A549 (cell line): Measurements from ENCODE around the gene HACD1. TPM values are rescaled to one million over a fixed set of nuclear protein-coding genes. Genes with fewer than 3 reads are reported as not detected.
"Not testable (repeated sequence)": the region's sequence is repeated elsewhere in the genome, so short reads cannot be mapped to it uniquely, and the experiment has no call there.

Experiments used
- ATAC-seq, 2 experiments: fragments of 200-7000 bp in 1 of 2; fragments of >200 bp in 1 of 2; cut with Nextera tagmentation in 1 of 2; cut with Tn5 transposase in 1 of 2; 3 replicates each; pipeline versions ENCODE4 v1.8.0 to v1.9.1; 2018 to 2020; ENCODE audit warnings: mild to moderate bottlenecking in 1 of 2, moderate library complexity in 1 of 2
- CTCF ChIA-PET: fragments of 300-600 bp; sonication (Branson Sonifier 250); formaldehyde crosslinking; extraction: SDS; loops from one replicate; lab custom pipeline; 2021; ENCODE audit warnings: antibody characterized with exemption, inconsistent platforms; lab: Yijun Ruan, JAX
- POLR2A ChIA-PET: fragments of 350-600 bp; formaldehyde crosslinking; extraction: SDS; loops from one replicate; lab custom pipeline; 2021; ENCODE audit warnings: antibody characterized with exemption, inconsistent platforms; lab: Yijun Ruan, JAX
- DNase-seq, 2 experiments: peaks; one replicate each; pipeline versions ENCODE4 v3.0.0 to v3.0.0-alpha.2; 2011 to 2016; ENCODE audit warnings: low read depth in 1 of 2, low spot score in 1 of 2
- FAIRE-seq: peaks from 2 replicates; lab custom pipeline; 2011; peaks lifted over from hg19 to GRCh38; lab: Jason Lieb, UNC
- H3K27ac ChIP-seq, 2 experiments: fragments of >200 bp; sonication (Bioruptor Twin); formaldehyde crosslinking; 3 replicates each; pipeline ENCODE4 v1.5.1; 2016 to 2017
- H3K4me1 ChIP-seq: fragments of >200 bp; sonication (Bioruptor Twin); formaldehyde crosslinking; 3 replicates; pipeline ENCODE4 v1.6.1; 2016
- H3K4me2 ChIP-seq: fragments of >200 bp; sonication (Bioruptor Twin); formaldehyde crosslinking; 3 replicates; pipeline ENCODE4 v1.6.1; 2016
- H3K4me3 ChIP-seq: fragments of >200 bp; sonication (Bioruptor Twin); formaldehyde crosslinking; 3 replicates; pipeline ENCODE4 v1.5.1; 2016
- H3K9me3 ChIP-seq: fragments of >200 bp; sonication (Bioruptor Twin); formaldehyde crosslinking; 3 replicates; pipeline ENCODE4 v1.6.1; 2016
- BHLHE40 ChIP-seq: IDR thresholded peaks from 2 replicates; pipeline ENCODE4 v1.6.1; 2012; ENCODE audit warnings: low read depth, low read length, inconsistent platforms
- CHD4 ChIP-seq: fragments of 200-600 bp; sonication (generic); IDR thresholded peaks from 2 replicates; pipeline ENCODE4 v1.6.1; 2016; ENCODE audit warnings: antibody characterized with exemption, mild to moderate bottlenecking, borderline replicate concordance
- EHF ChIP-seq: fragments of 250-450 bp; sonication (Bioruptor Pico); IDR thresholded peaks from 2 replicates; pipeline ENCODE4 v1.5.0; 2020; ENCODE audit warnings: mild to moderate bottlenecking
- ESRRA ChIP-seq: fragments of 150-350 bp; IDR thresholded peaks from 2 replicates; pipeline ENCODE4 v1.6.1; 2014; ENCODE audit warnings: mild to moderate bottlenecking, low read length, borderline replicate concordance
- FOXS1 ChIP-seq: fragments of 250-450 bp; sonication (Bioruptor Pico); IDR thresholded peaks from 2 replicates; pipeline ENCODE4 v1.5.0; 2020; ENCODE audit warnings: mild to moderate bottlenecking, moderate library complexity
- GATA3 ChIP-seq: IDR thresholded peaks from 2 replicates; pipeline ENCODE4 v1.6.1; 2012; ENCODE audit warnings: borderline replicate concordance
- HEYL ChIP-seq: fragments of 250-450 bp; sonication (Bioruptor Pico); IDR thresholded peaks from 2 replicates; pipeline ENCODE4 v1.8.0; 2021; ENCODE audit warnings: mild to moderate bottlenecking, moderate library complexity
- KDM1A ChIP-seq: fragments of 200-600 bp; sonication (generic); IDR thresholded peaks from 2 replicates; pipeline ENCODE4 v1.6.1; 2016; ENCODE audit warnings: low read depth, mild to moderate bottlenecking
- KDM5A ChIP-seq: fragments of 200-600 bp; sonication (generic); IDR thresholded peaks from 2 replicates; pipeline ENCODE4 v1.6.1; 2016; ENCODE audit warnings: antibody characterized with exemption, mild to moderate bottlenecking
- NFE2L2 ChIP-seq: fragments of 150-350 bp; conservative IDR thresholded peaks from 2 replicates; pipeline ENCODE4 v1.6.1; 2014; ENCODE audit warnings: low read length
- NPAS2 ChIP-seq: fragments of 250-450 bp; sonication (Bioruptor Pico); IDR thresholded peaks from 2 replicates; pipeline ENCODE4 v1.8.0; 2022; ENCODE audit warnings: mild to moderate bottlenecking, moderate library complexity, borderline replicate concordance
- POLR2A ChIP-seq: IDR thresholded peaks from 2 replicates; pipeline ENCODE4 v1.6.1; 2012; ENCODE audit warnings: mild to moderate bottlenecking, low read length
- POLR2AphosphoS2 ChIP-seq: conservative IDR thresholded peaks from 2 replicates; pipeline ENCODE4 v1.6.1; 2012; ENCODE audit warnings: low read length, improper control_type of control experiment, inconsistent platforms
- RARB ChIP-seq: fragments of 250-450 bp; sonication (Bioruptor Pico); IDR thresholded peaks from 2 replicates; pipeline ENCODE4 v1.8.0; 2021; ENCODE audit warnings: mild to moderate bottlenecking, moderate library complexity
- SMC3 ChIP-seq: fragments of >200 bp; sonication (Bioruptor Twin); formaldehyde crosslinking; IDR thresholded peaks from 3 replicates; pipeline ENCODE4 v1.6.1; 2018; ENCODE audit warnings: inconsistent platforms
- SREBF2 ChIP-seq: fragments of 450-650 bp; IDR thresholded peaks from 2 replicates; pipeline ENCODE4 v1.6.1; 2014; ENCODE audit warnings: mild to moderate bottlenecking, moderate library complexity
- TFCP2L1 ChIP-seq: fragments of 250-450 bp; sonication (Bioruptor Pico); IDR thresholded peaks from 2 replicates; pipeline ENCODE4 v1.5.0; 2021; ENCODE audit warnings: mild to moderate bottlenecking
- TP53 ChIP-seq: fragments of 250-450 bp; sonication (Bioruptor Pico); IDR thresholded peaks from 2 replicates; pipeline ENCODE4 v1.5.0; 2021; ENCODE audit warnings: mild to moderate bottlenecking, moderate library complexity
- ZC3H11A ChIP-seq: fragments of 450-650 bp; IDR thresholded peaks from 2 replicates; pipeline ENCODE4 v1.6.1; 2014; ENCODE audit warnings: antibody characterized with exemption, mild to moderate bottlenecking
- ZFP36 ChIP-seq: fragments of 450-650 bp; IDR thresholded peaks from 2 replicates; pipeline ENCODE4 v1.6.1; 2014; ENCODE audit warnings: borderline replicate concordance; ENCODE audit not compliant: partially characterized antibody
- ZNF302 ChIP-seq: fragments of 250-450 bp; sonication (Bioruptor Pico); IDR thresholded peaks from 2 replicates; pipeline ENCODE4 v1.9.0; 2021; ENCODE audit warnings: inconsistent platforms, mild to moderate bottlenecking, moderate library complexity
- ZSCAN20 ChIP-seq: fragments of 250-450 bp; sonication (Bioruptor Pico); IDR thresholded peaks from 2 replicates; pipeline ENCODE4 v1.8.0; 2022; ENCODE audit warnings: mild to moderate bottlenecking, moderate library complexity
- WGBS: methylation state at CpG from one replicate; pipeline ENCODE4 v1.1.6; 2017; ENCODE audit errors: missing lambda C conversion rate; 5-methylcytosine and 5-hydroxymethylcytosine counted together
- polyA plus RNA-seq, 4 experiments: library from polyadenylated mRNA; depleted of rRNA in 3 of 4; stranded (reverse); fragments of >200 nt; fragmentation: RNase III in 1 of 4; extraction: RNeasy Plus Mini Kit Qiagen cat#74134 plus additional on column Dnase treatment in 1 of 4; gene quantifications; 2 replicates in 3 of 4; 3 replicates in 1 of 4; pipeline ENCODE4 v1.2.3, GENCODE V29; 2011 to 2017
- TF ChIP-seq, protein P1 (sequence below): IDR thresholded peaks from 2 replicates; pipeline ENCODE4 v1.6.1; 2012; ENCODE audit warnings: low read depth, borderline replicate concordance
- TF ChIP-seq, protein P2 (sequence below): fragments of >200 bp; sonication (Bioruptor Twin); formaldehyde crosslinking; IDR thresholded peaks from 3 replicates; pipeline ENCODE4 v1.5.1; 2016
- TF ChIP-seq, protein P3 (sequence below): fragments of >200 bp; sonication (Bioruptor Twin); formaldehyde crosslinking; IDR thresholded peaks from 2 replicates; pipeline ENCODE4 v1.6.1; 2016
- TF ChIP-seq, protein P4 (sequence below): fragments of 250-450 bp; sonication (Bioruptor Pico); IDR thresholded peaks from 2 replicates; pipeline ENCODE4 v1.5.0; 2021; ENCODE audit warnings: mild to moderate bottlenecking, moderate library complexity, borderline replicate concordance
- TF ChIP-seq, protein P5 (sequence below): fragments of 150-350 bp; IDR thresholded peaks from 2 replicates; pipeline ENCODE4 v1.6.1; 2014; ENCODE audit warnings: low read depth, mild to moderate bottlenecking, low read length

The HACD1 gene
- polyA plus RNA-seq, 2 of the 4 experiments (the other 2 are of a cell fraction), result 44.9 to 92.1 TPM

DNA sequence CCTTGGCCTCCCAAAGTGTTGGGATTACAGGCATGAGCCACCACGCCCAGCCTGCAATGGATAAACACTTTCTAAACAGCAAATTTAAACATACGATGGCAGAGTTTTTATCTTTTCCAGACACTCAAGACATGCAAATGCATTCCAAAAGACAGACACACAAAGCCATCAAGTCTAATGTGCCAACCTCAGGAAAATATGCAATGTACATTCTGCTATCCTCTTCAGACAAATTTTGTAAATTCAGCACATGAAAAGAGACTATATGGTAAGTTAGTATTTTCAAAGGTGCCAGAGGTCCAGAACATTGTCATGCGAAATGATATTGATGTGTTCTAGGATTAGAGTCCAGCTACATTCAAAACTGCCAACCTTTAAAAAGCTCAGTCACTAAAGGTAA is 19.8 kb downstream of the HACD1 start (continued):
- no peak for TF ChIP-seq TFCP2L1 (CRISPR knock-in tag)

DNA sequence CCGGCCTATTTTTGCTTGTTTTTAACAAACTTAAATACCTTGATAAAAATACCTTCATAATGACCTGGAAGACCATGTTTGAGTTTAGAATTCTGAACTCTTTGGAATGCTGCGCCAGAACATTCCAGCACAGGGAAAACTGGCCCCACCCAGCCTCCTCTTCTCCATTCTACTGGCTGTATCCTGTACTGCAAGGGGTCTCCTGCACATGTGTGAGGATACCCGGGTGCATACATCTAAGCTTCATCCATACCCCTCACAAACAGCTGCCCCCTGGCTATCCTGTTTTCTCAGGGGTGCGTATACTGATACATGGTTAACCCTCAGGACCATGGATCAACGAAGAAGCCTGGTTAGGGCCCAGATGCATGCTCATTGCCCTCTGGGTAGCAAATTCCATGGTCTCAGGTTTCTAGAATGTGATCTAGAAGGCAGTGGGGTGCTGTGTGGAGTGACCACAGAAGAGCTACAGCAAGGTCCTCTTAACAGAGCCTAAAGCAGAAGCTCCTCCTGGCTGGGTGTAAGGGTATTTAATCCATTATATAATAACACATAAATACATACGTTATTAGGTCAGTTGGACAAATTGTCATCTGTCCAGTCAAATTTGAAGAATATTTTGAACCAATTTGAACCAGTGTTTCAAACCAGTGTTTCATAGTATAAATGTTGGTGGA is 26.1 kb downstream of the HACD1 start:
- H3K4me3 ChIP-seq, result no peak overlapping the region
- WGBS, result 93% methylated on average over 6 of the region's 6 CpGs
- H3K9me3 ChIP-seq, result no peaks in the 10 kb centered on the region
- POLR2A ChIA-PET, result interaction anchor here (0.5 kb wide), 1 partner anchor 13 kb away, joined by 3 read pairs; no protein-coding TSS in a partner anchor
- no peak for DNase-seq
- CTCF ChIA-PET, result interaction anchor here (1.2 kb wide), 1 partner anchor 151 kb away, joined by 4 read pairs; no protein-coding TSS in a partner anchor
- no peak overlapping the region for H3K27ac ChIP-seq
- TF ChIP-seq ESRRA (no peak), POLR2AphosphoS2 (no peak), BHLHE40 (no peak), CHD4 (no peak), KDM1A (no peak), FOXS1 (CRISPR knock-in tag) (no peak), TP53 (CRISPR knock-in tag) (no peak), NFE2L2 (no peak), SREBF2 (no peak), EHF (CRISPR knock-in tag) (no peak), RARB (no peak), KDM5A (no peak), HEYL (CRISPR knock-in tag) (no peak)
- TF ChIP-seq, protein P1, sequence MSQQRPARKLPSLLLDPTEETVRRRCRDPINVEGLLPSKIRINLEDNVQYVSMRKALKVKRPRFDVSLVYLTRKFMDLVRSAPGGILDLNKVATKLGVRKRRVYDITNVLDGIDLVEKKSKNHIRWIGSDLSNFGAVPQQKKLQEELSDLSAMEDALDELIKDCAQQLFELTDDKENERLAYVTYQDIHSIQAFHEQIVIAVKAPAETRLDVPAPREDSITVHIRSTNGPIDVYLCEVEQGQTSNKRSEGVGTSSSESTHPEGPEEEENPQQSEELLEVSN, result no peak
- TF ChIP-seq, protein P2, sequence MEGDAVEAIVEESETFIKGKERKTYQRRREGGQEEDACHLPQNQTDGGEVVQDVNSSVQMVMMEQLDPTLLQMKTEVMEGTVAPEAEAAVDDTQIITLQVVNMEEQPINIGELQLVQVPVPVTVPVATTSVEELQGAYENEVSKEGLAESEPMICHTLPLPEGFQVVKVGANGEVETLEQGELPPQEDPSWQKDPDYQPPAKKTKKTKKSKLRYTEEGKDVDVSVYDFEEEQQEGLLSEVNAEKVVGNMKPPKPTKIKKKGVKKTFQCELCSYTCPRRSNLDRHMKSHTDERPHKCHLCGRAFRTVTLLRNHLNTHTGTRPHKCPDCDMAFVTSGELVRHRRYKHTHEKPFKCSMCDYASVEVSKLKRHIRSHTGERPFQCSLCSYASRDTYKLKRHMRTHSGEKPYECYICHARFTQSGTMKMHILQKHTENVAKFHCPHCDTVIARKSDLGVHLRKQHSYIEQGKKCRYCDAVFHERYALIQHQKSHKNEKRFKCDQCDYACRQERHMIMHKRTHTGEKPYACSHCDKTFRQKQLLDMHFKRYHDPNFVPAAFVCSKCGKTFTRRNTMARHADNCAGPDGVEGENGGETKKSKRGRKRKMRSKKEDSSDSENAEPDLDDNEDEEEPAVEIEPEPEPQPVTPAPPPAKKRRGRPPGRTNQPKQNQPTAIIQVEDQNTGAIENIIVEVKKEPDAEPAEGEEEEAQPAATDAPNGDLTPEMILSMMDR, result no peak
- TF ChIP-seq, all 56 proteins: peak for 0
- ATAC-seq (no peak), FAIRE-seq (no peak)
- Histone ChIP-seq H3K4me2 (no peak overlapping the region), H3K4me1 (no peaks in the 10 kb centered on the region)

DNA sequence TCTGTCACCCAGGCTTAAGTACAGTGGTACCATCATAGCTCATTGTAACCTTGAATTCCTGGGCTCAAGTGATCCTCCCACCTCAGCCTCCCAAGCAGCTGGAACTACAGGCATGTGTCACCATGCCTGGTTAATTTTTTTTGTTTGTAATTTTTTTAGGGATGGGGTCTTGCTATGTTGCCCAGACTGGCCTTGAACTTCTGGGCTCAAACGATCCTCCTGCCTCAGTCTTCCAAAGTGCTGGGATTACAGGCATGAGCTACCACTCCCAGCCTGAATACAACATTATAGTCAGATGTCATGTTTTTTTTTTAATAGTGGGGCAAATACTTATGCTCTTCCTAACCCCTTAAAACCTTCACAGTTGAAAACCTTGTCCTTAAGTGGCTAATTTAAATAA is 27.9 kb downstream of the HACD1 start:
- H3K4me1 ChIP-seq, H3K4me2 ChIP-seq, ATAC-seq, DNase-seq, H3K9me3 ChIP-seq, H3K27ac ChIP-seq, FAIRE-seq, H3K4me3 ChIP-seq, POLR2A ChIA-PET: not testable (repeated sequence)
- WGBS, result 71% methylated on average over 1 of the region's 1 CpG
- CTCF ChIA-PET, result interaction anchor here (0.6 kb wide), 2 partner anchors 17 to 345 kb away, joined by 3 read pairs; no protein-coding TSS in a partner anchor

DNA sequence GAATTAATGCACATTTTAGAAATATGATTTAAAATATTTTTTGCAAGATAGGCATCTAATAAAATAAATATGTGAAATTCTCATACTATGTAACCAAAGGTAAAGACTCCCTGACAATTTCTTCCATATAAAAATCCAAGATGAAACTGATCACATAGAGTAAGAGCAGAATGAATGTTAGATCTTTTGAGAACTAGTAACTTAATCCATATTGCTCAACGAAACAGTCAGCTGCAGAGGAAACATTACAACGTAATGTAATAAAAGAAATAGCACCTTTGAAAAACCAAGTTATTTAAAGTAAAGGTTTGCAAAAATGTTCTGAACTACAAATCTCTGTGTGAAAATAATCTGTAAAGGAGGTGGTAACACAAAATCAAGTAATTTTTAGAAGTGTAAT is 28.8 kb downstream of the HACD1 start:
- no peak overlapping the region for H3K4me2 ChIP-seq
- ChIA-PET CTCF (no interaction called here), POLR2A (no interaction called here)
- WGBS, result 93% methylated on average over 2 of the region's 2 CpGs
- ATAC-seq, result no peak
- H3K9me3 ChIP-seq, result no peaks in the 10 kb centered on the region
- DNase-seq, result no peak
- FAIRE-seq, result no peak
- no peak overlapping the region for H3K4me3 ChIP-seq
- H3K27ac ChIP-seq, result no peak overlapping the region
- H3K4me1 ChIP-seq, result no peaks in the 10 kb centered on the region
- no peak for TF ChIP-seq GATA3
- TF ChIP-seq FOXS1 (CRISPR knock-in tag), result no peak
- no peak for TF ChIP-seq RARB
- TF ChIP-seq, protein P3, sequence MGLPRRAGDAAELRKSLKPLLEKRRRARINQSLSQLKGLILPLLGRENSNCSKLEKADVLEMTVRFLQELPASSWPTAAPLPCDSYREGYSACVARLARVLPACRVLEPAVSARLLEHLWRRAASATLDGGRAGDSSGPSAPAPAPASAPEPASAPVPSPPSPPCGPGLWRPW, result no peak
- TF ChIP-seq ZC3H11A, result no peak
- TF ChIP-seq, protein P4, sequence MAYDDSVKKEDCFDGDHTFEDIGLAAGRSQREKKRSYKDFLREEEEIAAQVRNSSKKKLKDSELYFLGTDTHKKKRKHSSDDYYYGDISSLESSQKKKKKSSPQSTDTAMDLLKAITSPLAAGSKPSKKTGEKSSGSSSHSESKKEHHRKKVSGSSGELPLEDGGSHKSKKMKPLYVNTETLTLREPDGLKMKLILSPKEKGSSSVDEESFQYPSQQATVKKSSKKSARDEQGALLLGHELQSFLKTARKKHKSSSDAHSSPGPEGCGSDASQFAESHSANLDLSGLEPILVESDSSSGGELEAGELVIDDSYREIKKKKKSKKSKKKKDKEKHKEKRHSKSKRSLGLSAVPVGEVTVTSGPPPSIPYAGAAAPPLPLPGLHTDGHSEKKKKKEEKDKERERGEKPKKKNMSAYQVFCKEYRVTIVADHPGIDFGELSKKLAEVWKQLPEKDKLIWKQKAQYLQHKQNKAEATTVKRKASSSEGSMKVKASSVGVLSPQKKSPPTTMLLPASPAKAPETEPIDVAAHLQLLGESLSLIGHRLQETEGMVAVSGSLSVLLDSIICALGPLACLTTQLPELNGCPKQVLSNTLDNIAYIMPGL, result no peak
- TF ChIP-seq, protein P5, sequence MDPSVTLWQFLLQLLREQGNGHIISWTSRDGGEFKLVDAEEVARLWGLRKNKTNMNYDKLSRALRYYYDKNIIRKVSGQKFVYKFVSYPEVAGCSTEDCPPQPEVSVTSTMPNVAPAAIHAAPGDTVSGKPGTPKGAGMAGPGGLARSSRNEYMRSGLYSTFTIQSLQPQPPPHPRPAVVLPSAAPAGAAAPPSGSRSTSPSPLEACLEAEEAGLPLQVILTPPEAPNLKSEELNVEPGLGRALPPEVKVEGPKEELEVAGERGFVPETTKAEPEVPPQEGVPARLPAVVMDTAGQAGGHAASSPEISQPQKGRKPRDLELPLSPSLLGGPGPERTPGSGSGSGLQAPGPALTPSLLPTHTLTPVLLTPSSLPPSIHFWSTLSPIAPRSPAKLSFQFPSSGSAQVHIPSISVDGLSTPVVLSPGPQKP, result no peak
- no peak for TF ChIP-seq ZNF302 (CRISPR knock-in tag)
- TF ChIP-seq KDM5A, result no peak
- TF ChIP-seq ZFP36, result no peak
- no peak for TF ChIP-seq POLR2A
- no peak for TF ChIP-seq SMC3
- no peak for TF ChIP-seq ZSCAN20 (CRISPR knock-in tag)
- no peak for TF ChIP-seq NPAS2
